ENCODE data around the gene TRIM38.

DNA sequence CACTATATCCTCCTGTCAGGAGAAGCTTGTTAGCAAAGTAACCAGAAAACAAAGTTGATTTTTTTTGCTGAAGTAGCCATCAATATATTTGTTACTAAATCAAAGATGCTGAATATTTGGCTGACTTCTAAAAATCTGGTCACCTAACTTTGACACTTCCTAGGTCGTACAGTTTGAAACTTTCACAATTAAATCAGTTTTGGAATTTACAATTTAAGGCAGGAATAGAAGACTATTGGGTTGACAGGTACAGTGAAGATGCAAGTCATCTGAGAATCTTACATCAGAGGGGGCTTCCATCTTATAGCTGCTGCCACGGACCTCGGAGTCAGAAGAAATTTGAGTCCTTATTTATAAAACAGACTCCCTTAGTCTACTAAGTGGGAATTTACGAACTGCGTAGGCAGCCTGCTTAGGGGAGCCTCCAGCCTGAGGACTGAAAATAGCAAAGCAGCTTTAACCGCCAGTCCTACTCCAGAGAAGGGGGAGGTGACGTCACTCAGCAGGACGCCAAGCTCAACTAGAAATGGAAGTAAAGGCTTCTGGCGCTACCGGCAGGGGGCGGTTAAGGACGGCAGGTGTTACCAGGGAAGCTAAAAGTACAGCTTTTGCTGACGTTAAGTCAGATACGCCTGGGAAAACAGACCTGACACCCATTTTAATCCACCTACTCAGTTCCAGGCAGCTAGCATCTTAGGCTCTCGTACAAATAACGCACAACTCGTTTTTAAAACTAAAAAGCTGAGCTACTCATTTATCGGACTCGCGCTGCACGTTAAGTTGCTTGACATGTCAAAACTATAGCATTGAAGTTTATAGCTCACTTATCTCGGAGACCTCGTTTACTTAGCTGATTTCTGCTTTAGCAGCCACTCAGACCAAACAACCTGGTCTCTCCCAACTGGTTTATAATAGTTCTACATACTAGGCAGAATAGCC is 63.6 kb downstream of the TRIM38 start:
- TF ChIP-seq, protein P1, sequence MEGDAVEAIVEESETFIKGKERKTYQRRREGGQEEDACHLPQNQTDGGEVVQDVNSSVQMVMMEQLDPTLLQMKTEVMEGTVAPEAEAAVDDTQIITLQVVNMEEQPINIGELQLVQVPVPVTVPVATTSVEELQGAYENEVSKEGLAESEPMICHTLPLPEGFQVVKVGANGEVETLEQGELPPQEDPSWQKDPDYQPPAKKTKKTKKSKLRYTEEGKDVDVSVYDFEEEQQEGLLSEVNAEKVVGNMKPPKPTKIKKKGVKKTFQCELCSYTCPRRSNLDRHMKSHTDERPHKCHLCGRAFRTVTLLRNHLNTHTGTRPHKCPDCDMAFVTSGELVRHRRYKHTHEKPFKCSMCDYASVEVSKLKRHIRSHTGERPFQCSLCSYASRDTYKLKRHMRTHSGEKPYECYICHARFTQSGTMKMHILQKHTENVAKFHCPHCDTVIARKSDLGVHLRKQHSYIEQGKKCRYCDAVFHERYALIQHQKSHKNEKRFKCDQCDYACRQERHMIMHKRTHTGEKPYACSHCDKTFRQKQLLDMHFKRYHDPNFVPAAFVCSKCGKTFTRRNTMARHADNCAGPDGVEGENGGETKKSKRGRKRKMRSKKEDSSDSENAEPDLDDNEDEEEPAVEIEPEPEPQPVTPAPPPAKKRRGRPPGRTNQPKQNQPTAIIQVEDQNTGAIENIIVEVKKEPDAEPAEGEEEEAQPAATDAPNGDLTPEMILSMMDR (conservative IDR thresholded peaks at IDR 0.05; ENCODE audit: low read length): peak; percentile 91
- TF ChIP-seq EZH2phosphoT487 (IDR thresholded peaks at IDR 0.05; ENCODE audit: borderline replicate concordance): no peak

Measured in Loucy (cell line).